T-helper 1 cell (primary cell): Measurements from ENCODE around the gene CUL9.
"Not testable (repeated sequence)": the region's sequence is repeated elsewhere in the genome, so short reads cannot be mapped to it uniquely, and the experiment has no call there.

Experiments
- DNase-seq, 5 donors: peaks; one replicate each; pipeline ENCODE4 v3.0.0-alpha.2; 2012 to 2020
- total RNA-seq, 4 donors: gene quantifications; one replicate each; lab custom pipeline; 2026; lab: John Stamatoyannopoulos, UW

The CUL9 gene
- total RNA-seq, result 97.7 to 131 (median 122) reads per million in 4 donors

DNA sequence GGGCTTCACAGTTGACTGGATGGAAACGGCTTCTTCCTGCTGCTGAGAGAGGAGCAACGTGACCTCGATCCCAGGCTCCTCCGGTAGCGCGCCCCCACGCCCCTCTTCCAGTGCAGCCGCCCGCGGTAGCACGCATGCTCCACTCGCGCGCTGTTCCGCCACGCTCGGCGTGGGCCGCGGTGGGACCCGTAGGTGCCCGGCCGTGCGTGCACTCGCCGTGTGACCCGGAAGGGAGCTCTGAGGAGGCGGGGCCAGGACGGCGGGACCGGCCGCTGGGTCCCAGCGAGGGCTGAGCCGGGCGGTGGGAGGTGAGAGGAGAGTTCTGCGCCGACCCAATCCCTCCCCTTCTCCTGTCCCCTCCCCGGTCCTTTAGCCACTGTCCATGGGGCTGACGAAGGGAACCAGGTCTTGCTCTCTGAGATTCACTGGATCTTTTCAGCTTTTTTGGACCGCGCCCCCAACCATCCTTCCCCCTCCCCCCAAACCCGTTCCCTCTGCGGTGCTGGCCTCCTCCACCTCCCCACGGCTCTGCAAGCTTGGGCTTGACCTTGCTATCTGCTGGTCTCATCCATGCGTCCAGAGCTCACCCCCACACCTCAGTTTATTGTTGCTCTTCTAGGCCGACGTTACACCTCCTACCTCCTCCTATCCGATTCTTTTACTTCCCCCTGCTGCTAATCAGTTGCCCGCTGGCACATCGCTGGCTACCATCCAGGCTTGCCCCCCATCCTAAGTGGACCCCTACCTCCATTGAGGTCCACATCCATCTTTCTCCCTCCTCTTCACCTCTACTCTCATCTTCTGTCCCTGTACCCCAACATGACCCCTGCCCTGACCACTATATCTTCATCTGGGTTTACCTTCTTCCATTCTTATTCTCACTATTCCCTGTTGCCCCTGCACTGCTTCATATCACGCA is at the start of gene CUL9:
Gene CUL9, plus strand, starts transcription at position 255 of the 919 bp plus-strand sequence. CDS start 2,115 bp downstream, outside the sequence.
- peak; percentile 65 to 82 (median 74) for DNase-seq

DNA sequence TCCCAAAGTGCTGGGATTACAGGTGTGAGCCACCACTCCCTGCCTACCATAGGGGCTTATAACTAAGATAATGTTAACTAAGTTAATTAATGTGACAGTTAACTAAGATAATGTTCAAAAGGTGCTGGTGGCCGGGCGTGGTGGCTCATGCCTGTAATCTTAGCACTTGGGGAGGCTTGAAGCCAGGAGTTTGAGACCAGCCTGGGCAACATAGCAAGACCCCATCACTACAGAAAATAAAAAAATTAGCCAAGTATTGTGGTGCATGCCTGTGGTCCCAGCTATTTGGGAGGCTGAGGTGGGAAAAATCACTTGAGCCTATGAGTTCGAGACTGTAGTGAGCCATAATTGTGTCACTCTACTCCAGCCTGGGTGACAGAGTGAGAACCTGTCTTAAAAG is 43.7 kb upstream of the CUL9 start:
- no peak for DNase-seq

DNA sequence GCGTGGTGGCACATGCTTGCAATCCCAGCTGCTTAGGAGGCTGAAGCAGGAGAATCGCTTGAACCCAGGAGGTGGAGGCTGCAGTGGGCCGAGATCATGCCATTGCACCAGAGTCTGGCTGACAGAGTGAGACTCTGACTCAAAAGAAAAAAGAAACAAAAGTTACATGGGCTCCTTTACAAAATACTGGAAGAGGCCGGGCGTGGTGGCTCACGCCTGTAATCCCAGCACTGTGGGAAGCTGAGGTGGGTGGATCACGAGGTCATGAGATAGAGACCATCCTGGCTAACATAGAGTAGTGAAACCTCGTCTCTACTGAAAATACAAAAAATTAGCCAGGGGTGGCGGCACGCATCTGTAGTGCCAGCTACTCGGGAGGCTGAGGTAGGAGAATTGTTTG is 42.0 kb upstream of the CUL9 start:
- not testable (repeated sequence) for DNase-seq

DNA sequence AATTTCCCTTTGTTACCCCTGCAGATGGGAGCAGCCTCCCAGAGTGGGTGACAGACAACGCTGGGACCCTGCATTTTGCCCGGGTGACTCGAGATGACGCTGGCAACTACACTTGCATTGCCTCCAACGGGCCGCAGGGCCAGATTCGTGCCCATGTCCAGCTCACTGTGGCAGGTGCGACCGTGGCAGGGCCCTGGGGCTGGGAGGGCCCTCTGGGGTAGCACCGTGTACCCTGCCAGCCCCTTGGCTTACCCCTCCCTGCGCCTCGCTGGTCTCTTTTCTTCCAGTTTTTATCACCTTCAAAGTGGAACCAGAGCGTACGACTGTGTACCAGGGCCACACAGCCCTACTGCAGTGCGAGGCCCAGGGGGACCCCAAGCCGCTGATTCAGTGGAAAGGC is 40.4 kb upstream of the CUL9 start:
- DNase-seq, result no peak

DNA sequence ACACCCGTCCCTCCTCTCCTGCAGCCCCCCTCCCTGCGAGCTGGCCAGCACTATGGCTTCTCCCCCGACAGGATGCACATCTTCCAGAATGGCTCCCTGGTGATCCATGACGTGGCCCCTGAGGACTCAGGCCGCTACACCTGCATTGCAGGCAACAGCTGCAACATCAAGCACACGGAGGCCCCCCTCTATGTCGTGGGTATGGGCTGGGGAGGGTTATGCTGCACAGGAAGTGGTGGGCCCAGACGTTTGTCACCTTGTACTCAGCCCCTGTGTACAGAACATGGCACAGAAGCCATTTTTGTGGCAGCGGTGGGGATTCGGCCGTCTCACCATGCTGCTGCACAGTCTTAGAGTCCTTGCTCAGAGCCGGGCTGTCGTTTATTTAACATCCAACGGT is 39.9 kb upstream of the CUL9 start:
- DNase-seq, result no peak

DNA sequence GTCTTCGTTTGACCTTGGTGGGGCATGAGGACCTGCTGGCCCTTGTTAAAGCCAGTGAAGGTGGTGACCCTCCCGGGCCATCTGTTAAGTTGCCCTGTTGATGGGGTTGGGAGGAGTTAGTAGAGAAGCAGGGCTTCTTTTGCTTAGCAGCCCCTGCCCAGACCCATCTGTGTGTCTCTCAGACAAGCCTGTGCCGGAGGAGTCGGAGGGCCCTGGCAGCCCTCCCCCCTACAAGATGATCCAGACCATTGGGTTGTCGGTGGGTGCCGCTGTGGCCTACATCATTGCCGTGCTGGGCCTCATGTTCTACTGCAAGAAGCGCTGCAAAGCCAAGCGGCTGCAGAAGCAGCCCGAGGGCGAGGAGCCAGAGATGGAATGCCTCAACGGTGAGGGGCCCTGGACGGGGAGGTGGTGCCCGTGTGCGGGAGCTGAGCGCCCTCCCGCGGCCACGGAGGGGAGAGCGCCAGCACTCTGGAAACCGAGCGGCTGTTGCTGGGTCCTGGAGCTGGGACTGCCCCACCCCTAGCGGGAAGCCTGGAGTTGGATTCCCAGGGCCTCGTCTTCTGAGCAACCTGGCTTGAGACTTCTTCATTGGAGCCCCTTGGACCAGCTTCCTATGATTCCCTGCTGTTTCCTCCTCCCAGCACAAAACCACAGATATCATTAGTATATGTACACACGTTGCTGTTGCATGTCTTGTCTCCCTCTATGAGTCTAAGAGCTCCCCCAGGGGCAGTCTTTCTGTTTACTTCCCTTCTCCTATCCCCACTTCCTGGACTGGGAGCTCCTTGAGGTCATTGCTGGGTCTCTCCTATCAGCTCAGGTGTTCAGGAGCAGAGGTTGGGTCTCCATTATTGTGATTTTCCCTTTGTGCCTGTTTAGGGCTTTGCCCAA is 38.5 kb upstream of the CUL9 start:
- peak; percentile 42 to 63 (median 59) for DNase-seq

DNA sequence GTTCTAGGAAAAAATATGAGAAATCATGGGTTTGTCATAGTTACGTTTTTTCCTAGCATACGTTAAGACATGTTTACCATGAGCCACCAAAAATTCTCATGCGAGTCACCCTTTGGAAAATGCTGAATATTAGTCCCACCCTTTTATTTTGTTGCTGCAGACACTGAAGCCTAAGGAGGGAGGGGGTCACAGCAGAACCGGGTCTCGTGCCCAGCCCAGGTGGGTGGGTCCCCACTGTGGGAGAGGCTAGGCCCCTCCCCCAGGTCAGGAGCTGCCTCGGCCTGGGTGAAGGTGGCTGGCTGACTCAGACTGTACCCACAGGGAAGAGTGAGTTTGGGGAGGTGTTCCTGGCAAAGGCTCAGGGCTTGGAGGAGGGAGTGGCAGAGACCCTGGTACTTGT is 37.1 kb upstream of the CUL9 start:
- DNase-seq, result no peak

DNA sequence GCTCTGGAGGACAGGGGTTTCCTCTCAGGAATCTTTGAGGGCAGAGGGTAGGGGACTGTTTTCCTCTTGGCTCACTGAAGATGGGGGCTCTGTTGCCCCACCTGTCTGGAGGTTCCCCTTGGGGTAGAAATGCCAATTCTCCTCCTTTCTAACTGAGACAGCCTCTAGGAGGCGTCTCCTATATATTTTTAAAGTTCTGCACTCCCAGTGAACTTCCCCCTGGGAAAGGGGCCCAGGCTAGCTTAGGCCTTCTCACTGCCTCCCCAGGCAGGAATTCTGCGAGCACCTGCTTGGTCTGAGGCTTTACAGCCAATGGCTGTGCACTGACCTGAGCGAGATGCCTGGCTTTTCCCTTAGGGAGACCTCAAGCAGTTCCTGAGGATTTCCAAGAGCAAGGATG is 35.7 kb upstream of the CUL9 start:
- no peak for DNase-seq

DNA sequence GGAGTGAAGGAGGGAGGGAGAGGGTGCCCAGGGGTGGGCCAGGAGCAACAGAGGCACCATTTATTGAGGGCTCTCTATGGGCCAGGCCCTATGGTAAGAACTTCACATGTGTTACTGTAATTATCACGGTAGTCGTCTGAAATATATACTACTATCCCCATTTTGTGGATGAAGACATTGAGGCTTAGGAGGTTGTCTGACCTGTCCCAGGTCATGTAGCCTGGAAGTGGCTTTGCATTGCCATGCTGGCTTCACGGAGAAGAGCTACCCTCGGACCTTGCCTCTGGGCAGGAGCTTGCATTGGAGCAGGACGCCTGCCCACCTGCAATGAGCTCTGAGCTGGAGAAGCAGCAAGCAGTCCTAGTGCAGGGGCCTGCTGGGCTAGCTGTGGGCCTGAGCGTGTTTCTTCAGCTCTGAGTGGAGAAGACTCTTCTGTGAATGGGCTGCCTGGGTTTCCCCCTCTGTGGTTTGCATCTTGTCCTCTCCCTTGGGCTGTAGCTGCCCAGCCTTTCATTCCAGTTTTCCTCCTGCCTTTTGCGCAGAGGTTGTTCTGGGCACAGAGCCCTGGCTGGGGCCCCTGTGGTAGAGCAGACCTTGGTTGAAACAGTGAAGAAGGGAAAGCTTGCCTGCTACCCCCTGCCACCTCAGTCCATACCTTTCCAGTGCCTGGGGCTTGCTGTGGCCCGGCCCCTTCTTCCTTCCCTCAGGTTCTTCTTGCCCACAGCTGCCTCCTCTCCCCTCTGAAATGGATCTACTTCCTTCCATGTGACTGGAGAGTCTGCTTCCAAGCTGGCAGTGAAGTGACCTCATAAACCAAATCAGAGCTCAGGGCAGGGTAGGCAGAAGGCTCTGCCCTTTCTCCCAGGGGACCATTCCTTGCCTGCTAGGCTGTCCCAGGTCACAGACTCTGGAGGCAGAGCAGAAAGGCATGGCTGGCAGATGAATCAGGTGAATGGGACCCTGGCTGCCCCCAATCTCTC is 35.0 kb upstream of the CUL9 start:
- no peak for DNase-seq

DNA sequence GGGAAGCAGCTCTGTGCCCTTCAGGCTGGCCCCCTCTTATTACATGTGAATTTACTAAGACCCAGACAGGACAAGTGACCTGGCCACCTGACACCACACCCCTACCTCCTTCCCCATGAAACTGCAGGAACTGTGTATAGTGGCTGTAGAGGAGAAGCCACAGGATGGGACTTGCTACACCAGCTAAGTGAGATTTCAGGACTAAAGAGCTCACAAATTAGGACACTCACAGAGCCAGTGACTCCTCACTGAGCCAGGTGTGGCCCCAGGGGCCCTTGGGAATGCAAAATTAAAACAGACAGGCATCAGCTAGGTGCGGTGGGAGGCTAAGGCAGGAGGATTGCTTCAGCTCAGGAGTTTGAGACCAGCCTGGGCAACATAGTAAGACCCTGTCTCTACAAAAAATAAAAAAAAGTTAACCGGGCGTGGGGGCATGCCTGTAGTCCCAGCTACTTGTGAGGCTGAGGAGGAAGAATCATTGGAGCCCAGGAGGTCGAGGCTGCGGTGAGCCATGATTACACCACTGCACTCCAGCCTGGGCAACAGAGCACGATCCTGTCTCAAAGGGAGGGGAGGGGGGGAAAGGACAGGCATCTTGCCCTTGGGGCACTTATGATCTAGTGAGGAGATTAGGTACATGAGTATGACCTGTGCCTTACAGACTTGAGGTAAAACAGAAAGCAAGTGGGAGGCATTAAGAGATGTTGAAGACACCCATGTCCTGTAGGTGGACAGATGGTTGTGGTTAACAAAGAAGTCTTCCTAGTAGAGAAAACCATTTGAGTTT is 34.1 kb upstream of the CUL9 start:
- no peak for DNase-seq

DNA sequence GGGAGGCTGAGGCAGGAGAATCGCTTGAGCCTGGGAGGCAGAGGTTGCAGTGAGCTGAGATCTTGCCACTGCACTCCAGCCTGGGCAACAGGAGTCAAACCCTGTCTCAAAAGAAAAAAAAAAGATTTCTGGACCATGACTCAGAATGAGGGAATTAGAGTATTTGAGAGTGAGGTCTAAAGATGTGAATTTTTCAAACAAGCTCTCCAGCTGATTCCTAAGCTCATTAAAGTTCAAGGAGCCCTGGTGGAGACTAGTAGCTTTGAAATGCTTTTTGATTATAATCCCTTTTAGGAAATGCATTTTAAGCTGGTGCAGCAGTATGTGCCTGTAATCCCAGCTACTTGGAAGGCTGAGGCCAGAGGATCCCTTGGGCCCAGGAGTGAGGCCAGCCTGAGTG is 32.7 kb upstream of the CUL9 start:
- DNase-seq, result no peak

DNA sequence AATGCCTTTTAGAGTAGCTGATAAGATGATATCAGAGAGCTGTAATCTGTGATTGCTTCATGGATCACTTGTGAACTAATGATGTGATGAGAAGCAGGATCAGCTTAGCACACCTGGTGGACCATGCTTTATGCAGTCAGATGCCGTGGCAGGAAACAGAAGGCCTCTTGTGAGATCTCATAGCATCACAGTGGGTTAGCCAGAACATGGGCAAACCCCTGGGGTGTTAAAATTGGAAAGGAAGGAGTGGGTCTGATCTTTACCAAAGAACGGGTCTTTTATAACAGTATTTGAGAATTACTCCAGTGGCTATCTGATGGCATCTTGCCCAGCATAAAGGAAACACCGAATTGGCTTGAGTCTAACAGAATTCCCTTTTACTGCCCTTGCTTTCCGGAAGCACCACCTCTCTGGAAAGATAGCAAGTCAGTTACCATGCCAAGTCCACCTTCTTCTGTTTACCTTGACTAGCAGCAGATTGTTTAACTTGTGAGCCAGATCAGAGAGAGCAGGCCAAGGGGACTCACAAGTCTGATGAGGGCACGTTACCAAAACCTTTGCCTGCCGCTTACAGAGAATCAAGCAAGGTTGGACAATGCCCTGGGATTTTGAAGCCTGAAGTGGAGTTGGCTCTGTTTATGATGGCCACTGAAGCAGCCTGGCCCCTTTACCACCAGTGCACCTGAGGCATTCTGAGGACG is 31.8 kb upstream of the CUL9 start:
- DNase-seq, result no peak

DNA sequence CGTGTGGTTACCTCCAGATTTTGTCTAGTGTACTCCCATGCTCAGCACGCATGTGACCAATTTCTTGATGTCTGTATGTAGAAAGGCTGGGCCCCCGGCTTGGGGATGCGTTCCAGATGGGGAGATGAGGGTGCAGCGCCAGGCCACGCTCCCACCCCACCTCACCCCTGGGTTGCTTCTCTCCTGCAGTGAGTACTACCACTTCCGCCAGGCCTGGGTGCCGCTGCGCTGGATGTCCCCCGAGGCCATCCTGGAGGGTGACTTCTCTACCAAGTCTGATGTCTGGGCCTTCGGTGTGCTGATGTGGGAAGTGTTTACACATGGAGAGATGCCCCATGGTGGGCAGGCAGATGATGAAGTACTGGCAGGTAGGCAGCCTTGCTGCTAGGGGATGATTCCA is 22.4 kb upstream of the CUL9 start:
- no peak for DNase-seq

DNA sequence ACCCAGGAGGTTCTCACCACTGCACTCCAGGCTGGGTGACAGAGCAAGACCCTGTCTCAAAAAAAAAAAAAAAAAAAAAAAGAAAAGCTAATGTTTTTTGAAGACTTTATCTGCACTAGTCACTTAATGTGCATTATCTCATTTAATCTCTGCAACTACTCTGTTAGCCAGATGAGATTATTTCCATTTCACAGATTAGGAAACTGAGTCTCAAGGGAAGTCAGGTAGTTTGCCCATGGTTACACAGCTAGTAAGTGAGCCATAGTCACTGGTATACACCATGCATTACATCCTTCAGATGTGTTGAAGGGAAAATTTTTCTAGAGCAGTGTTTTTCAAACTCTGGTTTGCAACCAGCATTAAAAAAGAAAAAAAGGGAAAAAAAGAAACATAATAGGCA is 18.1 kb upstream of the CUL9 start:
- DNase-seq, result no peak

DNA sequence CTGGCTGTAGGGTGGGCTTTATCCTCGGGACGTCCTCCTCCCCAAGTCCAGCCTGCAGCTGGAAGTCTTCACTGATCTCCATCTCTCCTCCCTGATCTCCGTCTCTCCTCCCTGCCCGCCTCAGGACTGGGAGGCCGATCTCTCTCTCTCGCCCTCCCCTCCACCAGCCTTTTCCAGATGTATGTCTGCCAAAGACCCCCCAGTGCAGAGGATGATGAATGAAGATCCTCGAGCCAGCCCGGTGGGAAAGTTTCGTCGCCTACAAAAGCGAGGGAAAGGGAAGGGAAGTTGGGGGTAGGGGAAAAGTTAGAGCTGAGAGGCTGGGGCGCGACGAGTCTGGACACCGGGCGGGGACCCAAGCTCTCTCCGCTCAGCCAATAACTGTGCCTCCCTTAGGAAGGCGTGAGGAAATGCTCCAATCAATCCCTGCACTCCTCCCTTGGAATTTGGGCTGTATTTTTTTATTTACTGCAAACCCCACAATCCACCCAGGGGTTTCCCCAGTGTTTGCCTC is 11.5 kb upstream of the CUL9 start:
- DNase-seq, result no peak

DNA sequence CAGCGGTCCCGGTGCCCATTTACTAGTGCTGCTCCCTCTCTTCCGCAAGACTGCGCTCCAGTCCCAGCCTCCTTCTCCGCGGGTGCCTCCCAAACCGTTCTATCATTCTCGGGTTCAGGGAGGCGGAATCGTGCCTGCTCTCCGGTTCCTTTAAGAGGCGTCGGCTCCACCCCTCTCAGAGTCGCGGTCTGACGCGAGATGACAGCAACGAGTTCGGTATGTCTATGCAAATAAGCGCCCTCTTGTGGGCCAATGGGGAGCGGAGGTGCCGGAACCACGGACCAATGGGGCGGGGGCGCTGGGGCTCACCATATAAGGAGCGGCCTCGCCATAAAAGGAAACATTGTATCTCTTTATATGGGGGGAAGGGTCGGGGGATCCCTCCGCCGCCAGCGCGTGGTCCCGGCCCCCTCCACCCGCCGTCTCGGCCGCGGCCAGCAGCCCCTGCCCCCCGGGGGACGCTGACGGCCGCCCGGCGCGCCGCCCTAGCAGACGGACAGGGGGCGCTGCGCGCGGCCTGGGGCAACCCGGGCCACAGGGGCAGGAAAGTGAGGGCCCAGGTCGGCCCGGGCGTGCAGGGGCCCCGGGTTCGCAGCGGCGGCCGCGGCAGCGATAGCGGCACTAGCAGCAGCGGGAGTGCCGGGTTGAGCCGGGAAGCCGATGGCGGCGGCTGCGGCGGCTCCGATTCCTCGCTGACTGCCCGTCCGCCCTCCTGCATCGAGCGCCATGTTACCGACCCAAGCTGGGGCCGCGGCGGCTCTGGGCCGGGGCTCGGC is 10.9 kb upstream of the CUL9 start, which contains the start of gene SRF:
Gene SRF, plus strand, starts transcription at position 339 of the 776 bp plus-strand sequence. Its CDS starts 388 bp downstream, at position 727.
- DNase-seq, result peak; percentile 95 to 99 (median 98)

DNA sequence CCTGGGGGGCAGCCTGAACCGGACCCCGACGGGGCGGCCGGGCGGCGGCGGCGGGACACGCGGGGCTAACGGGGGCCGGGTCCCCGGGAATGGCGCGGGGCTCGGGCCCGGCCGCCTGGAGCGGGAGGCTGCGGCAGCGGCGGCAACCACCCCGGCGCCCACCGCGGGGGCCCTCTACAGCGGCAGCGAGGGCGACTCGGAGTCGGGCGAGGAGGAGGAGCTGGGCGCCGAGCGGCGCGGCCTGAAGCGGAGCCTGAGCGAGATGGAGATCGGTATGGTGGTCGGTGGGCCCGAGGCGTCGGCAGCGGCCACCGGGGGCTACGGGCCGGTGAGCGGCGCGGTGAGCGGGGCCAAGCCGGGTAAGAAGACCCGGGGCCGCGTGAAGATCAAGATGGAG is 10.3 kb upstream of the CUL9 start:
- peak in 3 of 5 donors; percentile 19 to 37 (median 27) for DNase-seq

DNA sequence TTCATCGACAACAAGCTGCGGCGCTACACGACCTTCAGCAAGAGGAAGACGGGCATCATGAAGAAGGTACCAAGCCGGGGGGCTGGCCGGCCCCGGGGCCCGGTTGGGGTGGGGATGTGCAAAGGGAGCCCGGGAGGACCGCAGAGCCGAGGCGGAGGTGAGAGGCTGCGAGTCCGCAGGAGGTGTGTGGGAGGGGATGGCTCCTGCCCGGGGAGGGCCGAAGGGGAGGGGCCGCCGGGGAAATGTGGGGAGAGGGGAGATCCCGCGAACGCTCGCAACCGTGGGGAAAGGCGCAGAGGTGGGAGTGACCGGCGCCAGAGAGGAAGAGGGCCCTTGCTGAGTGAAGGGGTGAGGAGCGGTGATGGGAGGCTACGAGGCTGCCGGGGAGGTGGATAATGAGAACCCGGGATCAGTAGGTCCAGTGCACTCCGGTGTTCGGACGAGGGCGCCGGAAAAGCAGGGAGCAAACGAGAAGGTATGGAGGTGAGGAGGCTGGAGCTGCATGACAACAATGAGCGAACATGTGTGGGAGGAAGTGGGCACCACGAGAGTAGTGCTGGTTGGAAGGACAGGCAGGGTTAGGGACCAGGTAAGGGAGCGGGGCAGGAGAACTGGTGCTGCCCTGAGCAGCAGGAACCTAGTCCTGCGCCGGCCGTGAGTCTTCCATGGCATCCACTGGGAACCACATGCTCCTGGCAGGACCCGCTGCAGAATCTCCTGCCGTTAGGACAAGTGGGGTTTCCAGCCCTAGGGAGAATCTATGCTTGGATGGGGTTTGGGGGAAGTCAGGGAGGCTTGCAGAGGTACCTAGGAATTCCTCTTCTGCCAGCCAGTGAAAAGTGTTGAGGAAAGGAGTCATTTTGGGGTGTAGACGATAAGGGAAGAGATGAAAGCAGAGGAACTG is 9.6 kb upstream of the CUL9 start:
- peak; percentile 39 to 54 (median 47) for DNase-seq
